Activated CD8-positive, alpha-beta T cell treated with anti-CD3 and anti-CD28 coated beads, Interleukin-2, amount 10 ng/mL, durations not matched to agents 7 days and 5 days (primary cell): ENCODE data around the gene TGFBI. TPM values are rescaled to one million over a fixed set of nuclear protein-coding genes. Genes with fewer than 3 reads are reported as not detected.

Experiments
- ATAC-seq: fragments of 150-1000 bp; cut with Tn5 transposase; one replicate; pipeline ENCODE4 v1.10.0; 2021; ENCODE audit warnings: moderate library complexity
- CTCF ChIA-PET: fragments of 350-600 bp; sonication (Branson Sonifier 250); formaldehyde crosslinking; loops from one replicate; lab custom pipeline; 2021; ENCODE audit warnings: antibody characterized with exemption; lab: Charles Lee
- POLR2A ChIA-PET: fragments of 350-600 bp; sonication (Branson Sonifier 250); formaldehyde crosslinking; loops from one replicate; lab custom pipeline; 2021; ENCODE audit warnings: antibody characterized with exemption; lab: Charles Lee
- DNase-seq: peaks from one replicate; pipeline ENCODE4 v3.0.0-alpha.2; 2020
- H3K27ac Mint-ChIP-seq: one replicate; pipeline ENCODE4 v1.8.0; 2021; ENCODE audit warnings: mild to moderate bottlenecking, mixed read lengths
- H3K27me3 Mint-ChIP-seq: one replicate; pipeline ENCODE4 v1.8.0; 2021; ENCODE audit warnings: low read depth, mixed read lengths
- H3K36me3 Mint-ChIP-seq: one replicate; pipeline ENCODE4 v1.8.0; 2021; ENCODE audit warnings: low read depth, mixed read lengths
- H3K4me1 Mint-ChIP-seq: one replicate; pipeline ENCODE4 v1.8.0; 2021; ENCODE audit warnings: low read depth, mixed read lengths
- H3K4me3 Mint-ChIP-seq: one replicate; pipeline ENCODE4 v1.8.0; 2021; ENCODE audit warnings: mild to moderate bottlenecking, mixed read lengths
- H3K9me3 Mint-ChIP-seq: one replicate; pipeline ENCODE4 v1.8.0; 2022; ENCODE audit warnings: mixed read lengths; ENCODE audit not compliant: insufficient read depth
- total RNA-seq, 2 experiments: library from RNA; stranded (reverse); gene quantifications; one replicate each; pipeline ENCODE4 v1.2.3, GENCODE V29; 2021

The TGFBI gene
- total RNA-seq, 2 experiments from 2014 or later, result not detected

DNA sequence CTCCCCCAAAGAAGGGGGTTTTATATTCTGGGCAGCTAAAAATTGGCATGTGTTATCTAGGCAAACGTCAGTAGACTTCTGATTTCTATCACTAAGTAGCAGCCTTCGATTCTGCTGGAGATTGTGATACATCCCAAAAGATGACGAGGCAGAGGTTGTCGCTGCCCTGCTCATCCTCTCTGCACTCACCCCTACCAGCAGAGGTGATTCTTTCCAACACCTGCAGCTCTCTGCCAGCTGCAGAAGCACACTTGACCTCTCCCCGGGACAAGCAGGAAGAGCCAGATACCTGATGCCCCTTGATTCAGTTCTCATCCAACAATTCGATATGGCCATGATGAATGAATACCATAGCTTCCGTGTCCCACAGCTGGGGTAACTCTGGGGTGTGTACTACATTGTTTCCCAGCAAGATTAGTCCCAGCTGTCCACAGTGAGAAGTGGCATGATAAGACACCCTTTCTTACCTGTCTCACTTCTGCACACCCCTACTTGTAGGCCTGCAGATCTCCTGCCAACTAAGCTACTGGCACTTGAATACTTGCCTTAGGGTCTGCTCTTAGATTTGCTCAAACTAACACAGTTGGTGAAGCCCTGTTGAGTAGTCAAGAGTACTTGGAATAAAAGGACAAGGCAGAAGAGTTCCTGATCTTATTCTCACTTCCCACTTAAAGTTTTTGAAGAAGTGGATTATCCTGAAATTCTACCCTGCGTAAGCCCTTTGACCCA, 66.3 kb downstream of the TGFBI start:
- ATAC-seq (no peak), DNase-seq (no peak)
- peaks cover 9% of the 10 kb centered on the region for H3K27me3 Mint-ChIP-seq
- POLR2A ChIA-PET, result interaction anchor here (0.7 kb wide), 1 partner anchor 124 kb away, joined by 3 read pairs; no protein-coding TSS in a partner anchor
- no peaks in the 10 kb centered on the region for H3K9me3 Mint-ChIP-seq
- CTCF ChIA-PET, result no interaction called here
- H3K4me3 Mint-ChIP-seq, result no peak overlapping the region
- no peaks in the 10 kb centered on the region for H3K4me1 Mint-ChIP-seq
- no peak overlapping the region for H3K27ac Mint-ChIP-seq
- no peaks in the 10 kb centered on the region for H3K36me3 Mint-ChIP-seq

GRCh38 chr5:136098176-136098575, 69.4 kb downstream of the TGFBI start:
- no peaks in the 10 kb centered on the region for H3K36me3 Mint-ChIP-seq
- no peaks in the 10 kb centered on the region for H3K4me1 Mint-ChIP-seq
- POLR2A ChIA-PET, result no interaction called here
- no peak for DNase-seq
- H3K27me3 Mint-ChIP-seq, result peaks cover 15% of the 10 kb centered on the region
- no peak overlapping the region for H3K4me3 Mint-ChIP-seq
- no peaks in the 10 kb centered on the region for H3K9me3 Mint-ChIP-seq
- no peak for ATAC-seq
- no peak overlapping the region for H3K27ac Mint-ChIP-seq
- CTCF ChIA-PET, result interaction anchor here (1.4 kb wide), 1 partner anchor 15 kb away, joined by 3 read pairs; no protein-coding TSS in a partner anchor

GRCh38 chr5:136099870-136100269, 71.1 kb downstream of the TGFBI start:
- Mint-ChIP-seq H3K4me3 (no peak overlapping the region), H3K27me3 (peaks cover 9% of the 10 kb centered on the region), H3K27ac (no peak overlapping the region), H3K4me1 (no peaks in the 10 kb centered on the region), H3K9me3 (no peaks in the 10 kb centered on the region), H3K36me3 (no peaks in the 10 kb centered on the region)
- CTCF ChIA-PET, result interaction anchor here (1.2 to 1.4 kb wide), 2 partner anchors 17 kb away, joined by 3 read pairs; no protein-coding TSS in a partner anchor
- ATAC-seq, result no peak
- no peak for DNase-seq
- POLR2A ChIA-PET, result no interaction called here

- Mint-ChIP-seq H3K27ac (no peak overlapping the region), H3K27me3 (peaks cover 6% of the 10 kb centered on the region), H3K4me1 (no peaks in the 10 kb centered on the region), H3K9me3 (no peaks in the 10 kb centered on the region), H3K36me3 (no peaks in the 10 kb centered on the region), H3K4me3 (no peak overlapping the region)
- CTCF ChIA-PET, result no interaction called here
- DNase-seq (no peak), ATAC-seq (no peak)
- POLR2A ChIA-PET, result no interaction called here
These were observed 73.1 kb downstream of the TGFBI start for GRCh38 chr5:136101884-136102283.

GRCh38 chr5:136103118-136103517, 74.3 kb downstream of the TGFBI start:
- H3K4me3 Mint-ChIP-seq, result no peak overlapping the region
- CTCF ChIA-PET, result no interaction called here
- H3K27me3 Mint-ChIP-seq, result peaks cover 9% of the 10 kb centered on the region
- DNase-seq (no peak), ATAC-seq (no peak)
- no peak overlapping the region for H3K27ac Mint-ChIP-seq
- H3K4me1 Mint-ChIP-seq, result no peaks in the 10 kb centered on the region
- POLR2A ChIA-PET, result no interaction called here
- H3K36me3 Mint-ChIP-seq, result no peaks in the 10 kb centered on the region
- H3K9me3 Mint-ChIP-seq, result no peaks in the 10 kb centered on the region

DNA sequence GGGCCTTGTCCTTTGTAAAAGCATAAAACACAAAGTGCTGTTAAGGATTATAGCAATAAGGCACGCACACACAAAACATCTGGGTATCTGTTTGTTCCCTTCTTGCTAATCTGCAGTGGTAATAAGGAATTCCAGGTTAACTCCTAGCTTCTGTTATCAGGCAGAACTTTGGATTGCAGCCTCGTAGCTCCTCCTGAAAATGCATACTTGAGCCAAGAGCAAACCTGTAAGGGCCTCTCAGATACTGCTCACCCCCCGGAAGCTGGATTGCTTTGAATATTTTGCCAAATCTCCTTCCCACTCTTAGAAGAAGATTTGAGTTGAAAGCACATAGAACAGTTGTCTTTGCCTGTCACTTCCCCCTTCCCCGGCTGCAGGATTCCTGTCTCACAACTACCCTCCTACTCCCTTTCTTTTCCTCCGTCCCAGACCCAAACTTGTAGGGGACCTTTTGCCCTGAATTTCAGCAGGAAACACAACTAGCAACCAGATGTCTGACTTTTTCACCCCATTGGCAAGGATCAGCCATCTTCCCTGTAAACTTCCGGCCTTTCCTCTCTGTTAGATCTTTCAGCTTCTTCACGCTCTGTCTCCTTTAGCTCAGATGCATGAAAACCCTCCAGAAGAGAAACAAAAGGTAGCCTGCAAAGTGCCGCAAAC, 75.6 kb downstream of the TGFBI start:
- Mint-ChIP-seq H3K27ac (no peak overlapping the region), H3K36me3 (no peaks in the 10 kb centered on the region), H3K9me3 (no peaks in the 10 kb centered on the region), H3K4me1 (no peaks in the 10 kb centered on the region), H3K4me3 (no peak overlapping the region), H3K27me3 (peaks cover 9% of the 10 kb centered on the region)
- no peak for ATAC-seq
- no peak for DNase-seq
- ChIA-PET CTCF (no interaction called here), POLR2A (interaction anchor here (0.5 kb wide), 1 partner anchor 406 kb away, joined by 3 read pairs; no protein-coding TSS in a partner anchor)

- Mint-ChIP-seq H3K4me1 (no peaks in the 10 kb centered on the region), H3K9me3 (no peaks in the 10 kb centered on the region), H3K4me3 (no peak overlapping the region), H3K36me3 (no peaks in the 10 kb centered on the region), H3K27ac (no peak overlapping the region), H3K27me3 (peaks cover 3% of the 10 kb centered on the region)
- ATAC-seq, result no peak
- CTCF ChIA-PET, result no interaction called here
- no peak for DNase-seq
- POLR2A ChIA-PET, result no interaction called here
These were observed 77.7 kb downstream of the TGFBI start for GRCh38 chr5:136106351-136107031.

- ChIA-PET CTCF (no interaction called here), POLR2A (no interaction called here)
- no peaks in the 10 kb centered on the region for H3K4me1 Mint-ChIP-seq
- H3K9me3 Mint-ChIP-seq, result no peaks in the 10 kb centered on the region
- no peaks in the 10 kb centered on the region for H3K36me3 Mint-ChIP-seq
- ATAC-seq, result no peak
- peaks cover 3% of the 10 kb centered on the region for H3K27me3 Mint-ChIP-seq
- H3K27ac Mint-ChIP-seq, result no peak overlapping the region
- DNase-seq, result no peak
- H3K4me3 Mint-ChIP-seq, result no peak overlapping the region
These were observed 79.4 kb downstream of the TGFBI start for GRCh38 chr5:136108180-136108611.

GRCh38 chr5:136108766-136109165, 80.0 kb downstream of the TGFBI start:
- Mint-ChIP-seq H3K4me1 (no peaks in the 10 kb centered on the region), H3K27me3 (peaks cover 3% of the 10 kb centered on the region), H3K27ac (no peak overlapping the region), H3K9me3 (no peaks in the 10 kb centered on the region), H3K36me3 (no peaks in the 10 kb centered on the region), H3K4me3 (no peak overlapping the region)
- ATAC-seq (no peak), DNase-seq (no peak)
- ChIA-PET CTCF (no interaction called here), POLR2A (no interaction called here)

GRCh38 chr5:136109453-136110135, 80.8 kb downstream of the TGFBI start:
- Mint-ChIP-seq H3K4me3 (no peak overlapping the region), H3K27ac (no peak overlapping the region), H3K9me3 (no peaks in the 10 kb centered on the region), H3K4me1 (no peaks in the 10 kb centered on the region), H3K36me3 (no peaks in the 10 kb centered on the region), H3K27me3 (peaks cover 3% of the 10 kb centered on the region)
- no peak for ATAC-seq
- no peak for DNase-seq
- POLR2A ChIA-PET, result no interaction called here
- CTCF ChIA-PET, result no interaction called here
